Smooth muscle cell (in vitro differentiated cells): ENCODE measurements around the gene ADSL. TPM values are rescaled to one million over a fixed set of nuclear protein-coding genes. Genes with fewer than 3 reads are reported as not detected.

ENCODE experiments used
- DNase-seq: peaks from one replicate; lab custom pipeline; 2025; ENCODE audit not compliant: unreplicated experiment; lab: John Stamatoyannopoulos, UW
- H2AFZ ChIP-seq: fragments of 200-600 bp; sonication (generic); 2 replicates; pipeline ENCODE4 v1.6.0; 2016; ENCODE audit warnings: antibody characterized with exemption, low read depth, mild to moderate bottlenecking
- H3F3A ChIP-seq: fragments of 200-600 bp; sonication (generic); 2 replicates; pipeline ENCODE4 v1.6.0; 2017; ENCODE audit warnings: antibody characterized with exemption, low read depth
- H3K27ac ChIP-seq: fragments of 200-600 bp; sonication (generic); 2 replicates; pipeline ENCODE4 v1.5.1; 2016; ENCODE audit warnings: low read depth, mild to moderate bottlenecking
- H3K27me3 ChIP-seq: fragments of 200-600 bp; sonication (generic); 2 replicates; pipeline ENCODE4 v1.6.1; 2016; ENCODE audit warnings: low read depth, mild to moderate bottlenecking
- H3K36me3 ChIP-seq: fragments of 200-600 bp; sonication (generic); 2 replicates; pipeline ENCODE4 v1.5.1; 2016; ENCODE audit warnings: low read depth
- H3K4me1 ChIP-seq: fragments of 200-600 bp; sonication (generic); 2 replicates; pipeline ENCODE4 v1.5.1; 2016; ENCODE audit warnings: low read depth
- H3K4me2 ChIP-seq: fragments of 200-600 bp; sonication (generic); 2 replicates; pipeline ENCODE4 v1.6.0; 2016; ENCODE audit warnings: mild to moderate bottlenecking
- H3K4me3 ChIP-seq: fragments of 200-600 bp; sonication (generic); 2 replicates; pipeline ENCODE4 v1.5.1; 2016; ENCODE audit warnings: mild to moderate bottlenecking
- H3K79me2 ChIP-seq: fragments of 200-600 bp; sonication (generic); 2 replicates; pipeline ENCODE4 v1.6.0; 2016; ENCODE audit warnings: low read depth, mild to moderate bottlenecking
- H3K9ac ChIP-seq: fragments of 200-600 bp; sonication (generic); 2 replicates; pipeline ENCODE4 v1.6.0; 2016; ENCODE audit warnings: low read depth
- H3K9me3 ChIP-seq: fragments of 200-600 bp; sonication (generic); replicated peaks from 2 replicates; pipeline ENCODE4 v1.5.1; 2016; ENCODE audit warnings: low read depth
- H4K20me1 ChIP-seq: fragments of 200-600 bp; sonication (generic); 2 replicates; pipeline ENCODE4 v1.6.0; 2016; ENCODE audit warnings: low read depth
- WGBS: methylation state at CpG from one replicate; pipeline ENCODE4 v1.1.7; 2016; ENCODE audit warnings: low lambda C conversion rate; 5-methylcytosine and 5-hydroxymethylcytosine counted together
- polyA plus RNA-seq: library from polyadenylated mRNA; unstranded; fragments of >200 nt; fragmentation: Nextera tagmentation; extraction: Ambion mirVana; gene quantifications from 2 replicates; pipeline ENCODE4 v1.2.1, GENCODE V29; 2016
- total RNA-seq: library from RNA; depleted of rRNA; stranded (reverse); fragments of >200 nt; gene quantifications from 2 replicates; pipeline ENCODE4 v1.2.3, GENCODE V29; 2014
- TF ChIP-seq, protein P1 (sequence below): fragments of 200-600 bp; sonication (generic); IDR thresholded peaks from 2 replicates; pipeline ENCODE4 v1.5.1; 2017; ENCODE audit warnings: borderline replicate concordance, mild to moderate bottlenecking, antibody characterized with exemption; ENCODE audit not compliant: insufficient read depth, poor library complexity, severe bottlenecking

Gene ADSL
- total and polyA plus RNA-seq, 2 experiments from 2014 or later: 45.9 to 65.1 TPM

DNA sequence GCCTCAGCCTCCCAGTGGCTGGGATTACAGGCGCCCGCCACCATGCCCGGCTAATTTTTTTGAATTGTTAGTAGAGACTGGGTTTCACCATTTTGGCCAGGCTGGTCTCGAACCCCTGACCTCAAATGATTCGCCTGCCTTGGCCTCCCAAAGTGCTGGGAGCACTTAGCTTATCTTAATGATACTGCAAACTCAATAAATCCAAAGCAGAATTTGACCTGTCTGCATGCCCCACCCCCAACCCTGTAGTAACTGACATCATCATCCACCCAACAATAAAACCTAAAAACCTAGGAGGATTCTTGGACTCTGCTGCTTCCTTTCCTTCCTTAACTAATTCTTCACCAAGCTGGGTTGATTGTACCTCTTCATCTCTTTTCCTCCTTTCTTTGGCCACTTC is 6.3 kb upstream of the ADSL start:
- H3K9me3 ChIP-seq: no peaks in the 10 kb centered on the region
- H3K27ac ChIP-seq: no peak overlapping the region
- no peak overlapping the region for H3K9ac ChIP-seq
- H3K27me3 ChIP-seq: no peaks in the 10 kb centered on the region
- no peak overlapping the region for H3K4me3 ChIP-seq
- H3K4me1 ChIP-seq: no peaks in the 10 kb centered on the region
- H3K4me2 ChIP-seq: no peak overlapping the region
- 89% methylated on average over 5 of the region's 5 CpGs for WGBS
- TF ChIP-seq, protein P1, sequence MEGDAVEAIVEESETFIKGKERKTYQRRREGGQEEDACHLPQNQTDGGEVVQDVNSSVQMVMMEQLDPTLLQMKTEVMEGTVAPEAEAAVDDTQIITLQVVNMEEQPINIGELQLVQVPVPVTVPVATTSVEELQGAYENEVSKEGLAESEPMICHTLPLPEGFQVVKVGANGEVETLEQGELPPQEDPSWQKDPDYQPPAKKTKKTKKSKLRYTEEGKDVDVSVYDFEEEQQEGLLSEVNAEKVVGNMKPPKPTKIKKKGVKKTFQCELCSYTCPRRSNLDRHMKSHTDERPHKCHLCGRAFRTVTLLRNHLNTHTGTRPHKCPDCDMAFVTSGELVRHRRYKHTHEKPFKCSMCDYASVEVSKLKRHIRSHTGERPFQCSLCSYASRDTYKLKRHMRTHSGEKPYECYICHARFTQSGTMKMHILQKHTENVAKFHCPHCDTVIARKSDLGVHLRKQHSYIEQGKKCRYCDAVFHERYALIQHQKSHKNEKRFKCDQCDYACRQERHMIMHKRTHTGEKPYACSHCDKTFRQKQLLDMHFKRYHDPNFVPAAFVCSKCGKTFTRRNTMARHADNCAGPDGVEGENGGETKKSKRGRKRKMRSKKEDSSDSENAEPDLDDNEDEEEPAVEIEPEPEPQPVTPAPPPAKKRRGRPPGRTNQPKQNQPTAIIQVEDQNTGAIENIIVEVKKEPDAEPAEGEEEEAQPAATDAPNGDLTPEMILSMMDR: no peak
- no peaks in the 10 kb centered on the region for H3F3A ChIP-seq
- no peaks in the 10 kb centered on the region for H3K79me2 ChIP-seq
- no peak for DNase-seq
- H3K36me3 ChIP-seq: no peaks in the 10 kb centered on the region
- H4K20me1 ChIP-seq: no peaks in the 10 kb centered on the region
- no peak overlapping the region for H2AFZ ChIP-seq

DNA sequence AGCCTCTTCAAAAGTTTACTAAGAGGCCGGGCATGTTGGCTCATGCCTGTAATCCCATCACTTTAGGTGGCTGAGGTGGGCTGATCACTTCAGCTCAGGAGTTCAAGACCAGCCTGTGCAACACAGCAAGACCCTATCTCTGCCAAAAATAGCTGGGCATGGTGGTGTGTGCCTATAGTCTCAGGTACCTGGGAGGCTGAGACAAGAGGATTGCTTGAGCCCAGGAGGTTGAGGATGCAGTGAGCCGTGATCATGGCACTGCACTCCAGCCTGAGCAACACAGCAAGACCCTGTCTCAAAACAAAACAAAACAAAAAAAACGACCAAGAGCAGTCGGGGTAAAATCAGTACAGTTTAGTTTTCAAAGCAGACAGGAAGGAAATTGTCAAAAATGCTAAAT is 4.7 kb upstream of the ADSL start:
- no peaks in the 10 kb centered on the region for H4K20me1 ChIP-seq
- H3K4me3 ChIP-seq: no peak overlapping the region
- H2AFZ ChIP-seq: no peak overlapping the region
- TF ChIP-seq, protein P1: no peak
- H3F3A ChIP-seq: no peaks in the 10 kb centered on the region
- no peak overlapping the region for H3K27ac ChIP-seq
- H3K4me2 ChIP-seq: no peak overlapping the region
- H3K79me2 ChIP-seq: peaks cover under 1% of the 10 kb centered on the region
- no peak for DNase-seq
- no peaks in the 10 kb centered on the region for H3K27me3 ChIP-seq
- no peak overlapping the region for H3K9ac ChIP-seq
- no peaks in the 10 kb centered on the region for H3K36me3 ChIP-seq
- WGBS: 83% methylated on average over 4 of the region's 4 CpGs
- no peaks in the 10 kb centered on the region for H3K9me3 ChIP-seq
- no peaks in the 10 kb centered on the region for H3K4me1 ChIP-seq

DNA sequence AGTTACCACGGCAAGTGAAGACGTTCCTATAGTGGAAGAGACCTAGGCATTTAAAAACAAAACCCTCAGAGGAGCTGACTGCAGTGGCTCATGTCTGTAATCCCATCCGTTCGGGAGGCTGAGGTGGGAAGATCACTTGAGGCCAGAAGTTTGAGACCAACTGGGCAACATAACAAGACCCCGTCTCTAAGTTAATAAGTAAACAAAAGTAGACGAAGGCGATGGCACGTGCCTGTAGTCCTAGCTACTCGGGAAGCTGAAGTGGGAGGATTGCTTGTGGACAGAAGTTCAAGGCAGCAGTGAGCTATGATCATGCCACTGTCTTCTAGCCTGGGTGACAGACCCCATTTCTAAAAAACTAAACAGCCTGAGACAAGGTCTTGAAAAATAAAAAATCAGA is 3.8 kb upstream of the ADSL start:
- Histone ChIP-seq H3F3A (no peaks in the 10 kb centered on the region), H3K27ac (no peak overlapping the region), H4K20me1 (peaks cover under 1% of the 10 kb centered on the region), H3K9me3 (no peaks in the 10 kb centered on the region), H3K27me3 (no peaks in the 10 kb centered on the region), H3K4me3 (no peak overlapping the region), H2AFZ (no peak overlapping the region), H3K4me2 (no peak overlapping the region), H3K36me3 (no peaks in the 10 kb centered on the region), H3K4me1 (peaks cover 6% of the 10 kb centered on the region), H3K79me2 (peaks cover 9% of the 10 kb centered on the region), H3K9ac (no peak overlapping the region)
- no peak for DNase-seq
- 87% methylated on average over 9 of the region's 9 CpGs for WGBS
- TF ChIP-seq, protein P1: no peak

DNA sequence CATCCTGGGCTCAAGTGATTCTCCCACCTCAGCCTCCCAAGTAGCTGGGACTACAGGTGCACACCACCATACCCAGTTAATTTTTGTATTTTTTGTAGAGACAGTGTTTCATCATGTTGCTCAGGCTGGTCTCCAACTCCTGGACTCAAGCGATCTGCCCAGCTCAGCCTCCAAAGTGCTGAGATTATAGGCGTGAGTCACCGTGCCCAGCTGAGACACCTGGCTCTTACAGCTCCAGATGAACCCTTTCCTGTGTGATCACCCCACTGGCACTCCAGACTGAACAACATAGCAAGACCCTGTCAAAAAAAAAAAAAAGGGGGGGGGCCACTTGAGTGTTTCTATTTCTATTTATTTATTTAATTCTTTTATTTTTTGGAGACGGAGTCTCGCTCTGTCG is 1.0 kb upstream of the ADSL start:
- DNase-seq: no peak
- Histone ChIP-seq H3K4me2 (peak overlapping the region; percentile 89), H3K4me1 (peaks cover 15% of the 10 kb centered on the region), H2AFZ (no peak overlapping the region), H3K9ac (no peak overlapping the region), H3K4me3 (peak overlapping the region; percentile 91), H4K20me1 (peaks cover 19% of the 10 kb centered on the region), H3K79me2 (peaks cover 37% of the 10 kb centered on the region), H3K9me3 (no peaks in the 10 kb centered on the region), H3K27ac (no peak overlapping the region), H3F3A (no peaks in the 10 kb centered on the region), H3K27me3 (no peaks in the 10 kb centered on the region), H3K36me3 (peaks cover 7% of the 10 kb centered on the region)
- TF ChIP-seq, protein P1: no peak
- WGBS: 80% methylated on average over 6 of the region's 6 CpGs
